IPS-11a (cell line): ENCODE measurements around the gene IFT80.

Experiments
- H3K4me3 ChIP-seq: one replicate; pipeline ENCODE4 v1.5.1; 2013; ENCODE audit warnings: low read depth, low read length, control low read depth

Gene IFT80

GRCh38 chr3:160399125-160400029 lies at the start of gene IFT80, which contains the start of gene SMC4:
Gene IFT80, minus strand, starts transcription at chr3:160399225. Its CDS starts 14,625 bp downstream, at chr3:160384600.
Gene SMC4, plus strand, starts transcription at chr3:160399650. Its CDS starts 1,177 bp downstream, at chr3:160400827.
- H3K4me3 ChIP-seq = peak within 1 kb of the TSS; percentile 95

- H3K4me3 ChIP-seq = no peak overlapping the region
Observed at GRCh38 chr3:160447544-160447943, 48.5 kb upstream of the IFT80 start.

GRCh38 chr3:160446522-160447056 lies 47.6 kb upstream of the IFT80 start:
- no peak overlapping the region for H3K4me3 ChIP-seq

- H3K4me3 ChIP-seq = no peak overlapping the region
Observed at GRCh38 chr3:160445854-160446253, 46.8 kb upstream of the IFT80 start.

- H3K4me3 ChIP-seq = no peak overlapping the region
Observed at GRCh38 chr3:160444411-160444810, 45.4 kb upstream of the IFT80 start.

- H3K4me3 ChIP-seq = no peak overlapping the region
Observed at GRCh38 chr3:160440687-160441086, 41.7 kb upstream of the IFT80 start.

- H3K4me3 ChIP-seq = no peak overlapping the region
Observed at GRCh38 chr3:160437083-160437455, 38.0 kb upstream of the IFT80 start.

- no peak overlapping the region for H3K4me3 ChIP-seq
Observed at GRCh38 chr3:160435747-160436146, 36.7 kb upstream of the IFT80 start.

GRCh38 chr3:160435095-160435494 lies 36.1 kb upstream of the IFT80 start:
- H3K4me3 ChIP-seq = no peak overlapping the region

GRCh38 chr3:160434071-160434470 lies 35.0 kb upstream of the IFT80 start:
- no peak overlapping the region for H3K4me3 ChIP-seq

- H3K4me3 ChIP-seq = no peak overlapping the region
Observed at GRCh38 chr3:160427832-160428424, 28.9 kb upstream of the IFT80 start.

GRCh38 chr3:160417311-160417710 lies 18.3 kb upstream of the IFT80 start:
- H3K4me3 ChIP-seq = no peak overlapping the region

- no peak overlapping the region for H3K4me3 ChIP-seq
Observed at GRCh38 chr3:160413613-160414248, 14.7 kb upstream of the IFT80 start.

GRCh38 chr3:160412477-160412876 lies 13.5 kb upstream of the IFT80 start:
- no peak overlapping the region for H3K4me3 ChIP-seq

- H3K4me3 ChIP-seq = no peak overlapping the region
Observed at GRCh38 chr3:160409812-160410610, 11.0 kb upstream of the IFT80 start.

- H3K4me3 ChIP-seq = no peak overlapping the region
Observed at GRCh38 chr3:160403796-160404470, 4.9 kb upstream of the IFT80 start.

GRCh38 chr3:160403028-160403545 lies 4.1 kb upstream of the IFT80 start:
- no peak overlapping the region for H3K4me3 ChIP-seq

- H3K4me3 ChIP-seq = peak overlapping the region; percentile 95
Observed at GRCh38 chr3:160402221-160403027, 3.4 kb upstream of the IFT80 start.
